Measurements from ENCODE around the gene RIMBP2.

RIMBP2 gene

GRCh38 chr12:130547480-130548155 lies 168.5 kb downstream of the RIMBP2 start:
- DNase-seq (ENCODE audit: low read depth in 2 of 2, low spot score in 1 of 2), result no peak

GRCh38 chr12:130546494-130546893 lies 169.6 kb downstream of the RIMBP2 start:
- DNase-seq (ENCODE audit: low read depth in 2 of 2, low spot score in 1 of 2), result no peak

- no peak for DNase-seq (ENCODE audit: low read depth in 2 of 2, low spot score in 1 of 2)
These were observed 170.6 kb downstream of the RIMBP2 start for GRCh38 chr12:130545475-130545874.

GRCh38 chr12:130540376-130540775 lies 175.7 kb downstream of the RIMBP2 start:
- DNase-seq (ENCODE audit: low read depth in 2 of 2, low spot score in 1 of 2), result no peak

- DNase-seq (ENCODE audit: low read depth in 2 of 2, low spot score in 1 of 2), result no peak
These were observed 177.6 kb downstream of the RIMBP2 start for GRCh38 chr12:130538343-130539095.

GRCh38 chr12:130537655-130538054 lies 178.4 kb downstream of the RIMBP2 start:
- no peak for DNase-seq (ENCODE audit: low read depth in 2 of 2, low spot score in 1 of 2)

- no peak for DNase-seq (ENCODE audit: low read depth in 2 of 2, low spot score in 1 of 2)
These were observed 179.0 kb downstream of the RIMBP2 start for GRCh38 chr12:130537051-130537450.

- no peak for DNase-seq (ENCODE audit: low read depth in 2 of 2, low spot score in 1 of 2)
These were observed 185.7 kb downstream of the RIMBP2 start for GRCh38 chr12:130530429-130530828.

- no peak for DNase-seq (ENCODE audit: low read depth in 2 of 2, low spot score in 1 of 2)
These were observed 186.3 kb downstream of the RIMBP2 start for GRCh38 chr12:130529781-130530180.

- DNase-seq (ENCODE audit: low read depth in 2 of 2, low spot score in 1 of 2), result no peak
These were observed 188.9 kb downstream of the RIMBP2 start for GRCh38 chr12:130527239-130527638.

GRCh38 chr12:130526813-130527212 lies 189.3 kb downstream of the RIMBP2 start:
- DNase-seq (ENCODE audit: low read depth in 2 of 2, low spot score in 1 of 2), result no peak

- no peak for DNase-seq (ENCODE audit: low read depth in 2 of 2, low spot score in 1 of 2)
These were observed 190.5 kb downstream of the RIMBP2 start for GRCh38 chr12:130525384-130526172.

GRCh38 chr12:130524759-130525158 lies 191.3 kb downstream of the RIMBP2 start:
- DNase-seq (ENCODE audit: low read depth in 2 of 2, low spot score in 1 of 2), result no peak

- DNase-seq (ENCODE audit: low read depth in 2 of 2, low spot score in 1 of 2), result no peak
These were observed 192.1 kb downstream of the RIMBP2 start for GRCh38 chr12:130523863-130524614.

GRCh38 chr12:130523208-130523607 lies 192.9 kb downstream of the RIMBP2 start:
- DNase-seq (ENCODE audit: low read depth in 2 of 2, low spot score in 1 of 2), result no peak

- DNase-seq (ENCODE audit: low read depth in 2 of 2, low spot score in 1 of 2), result no peak
These were observed 193.8 kb downstream of the RIMBP2 start for GRCh38 chr12:130522244-130522834.

GRCh38 chr12:130521375-130522124 lies 194.5 kb downstream of the RIMBP2 start:
- no peak for DNase-seq (ENCODE audit: low read depth in 2 of 2, low spot score in 1 of 2)

- DNase-seq (ENCODE audit: low read depth in 2 of 2, low spot score in 1 of 2), result no peak
These were observed 195.3 kb downstream of the RIMBP2 start for GRCh38 chr12:130520784-130521183.

- no peak for DNase-seq (ENCODE audit: low read depth in 2 of 2, low spot score in 1 of 2)
These were observed 198.5 kb downstream of the RIMBP2 start for GRCh38 chr12:130517588-130517987.

GRCh38 chr12:130514149-130514551 lies 201.9 kb downstream of the RIMBP2 start:
- no peak for DNase-seq (ENCODE audit: low read depth in 2 of 2, low spot score in 1 of 2)

Measured in stimulated activated CD8-positive, alpha-beta memory T cell treated with anti-CD3 and anti-CD28 coated beads, Interleukin-4, amount 100 ng/mL, for 1 hour (primary cell).